Left ventricle myocardium inferior (tissue), 1 donor: ENCODE results near the gene LSM7. TPM values are rescaled to one million over a fixed set of nuclear protein-coding genes. Genes with fewer than 3 reads are reported as not detected.

Source experiments
- DNase-seq: peaks from one replicate; pipeline ENCODE4 v3.0.0-alpha.2; 2020
- H3K27ac ChIP-seq: fragments of 200-600 bp; replicated peaks from 2 replicates; pipeline ENCODE4 v1.8.0; 2021
- H3K27me3 ChIP-seq: fragments of 200-600 bp; 2 replicates; pipeline ENCODE4 v1.8.0; 2021; ENCODE audit warnings: low read depth
- H3K36me3 ChIP-seq: fragments of 200-600 bp; 2 replicates; pipeline ENCODE4 v1.8.0; 2021
- H3K4me1 ChIP-seq: fragments of 200-600 bp; 2 replicates; pipeline ENCODE4 v1.8.0; 2021
- H3K4me3 ChIP-seq: fragments of 200-600 bp; 2 replicates; pipeline ENCODE4 v1.8.0; 2021; ENCODE audit warnings: mild to moderate bottlenecking, moderate library complexity
- H3K9me3 ChIP-seq: fragments of 200-600 bp; replicated peaks from 2 replicates; pipeline ENCODE4 v1.8.0; 2021
- intact Hi-C: fragments of 100-400 bp; cut with micrococcal nuclease; formaldehyde crosslinking; loops from one replicate; pipeline ENCODE4 v1.11.0; 2022
- total RNA-seq: library from RNA; stranded (reverse); fragmentation: NEBNext Ultra II Directional; extraction: Animal tissue kit (Norgen Biotek cat#: 25700); gene quantifications from one replicate; pipeline ENCODE4 v1.2.1, GENCODE V29; 2021
- TF ChIP-seq, protein P1 (sequence below): fragments of 200-600 bp; IDR thresholded peaks from 2 replicates; pipeline ENCODE4 v1.8.0; 2021; ENCODE audit warnings: antibody characterized with exemption, mild to moderate bottlenecking, borderline replicate concordance
- donor health status: DM: no; HTN: yes; CAD: no; lungs with severe emphysema.

LSM7 gene
- total RNA-seq, 1 donor from 2014 or later = 41.1 TPM

DNA sequence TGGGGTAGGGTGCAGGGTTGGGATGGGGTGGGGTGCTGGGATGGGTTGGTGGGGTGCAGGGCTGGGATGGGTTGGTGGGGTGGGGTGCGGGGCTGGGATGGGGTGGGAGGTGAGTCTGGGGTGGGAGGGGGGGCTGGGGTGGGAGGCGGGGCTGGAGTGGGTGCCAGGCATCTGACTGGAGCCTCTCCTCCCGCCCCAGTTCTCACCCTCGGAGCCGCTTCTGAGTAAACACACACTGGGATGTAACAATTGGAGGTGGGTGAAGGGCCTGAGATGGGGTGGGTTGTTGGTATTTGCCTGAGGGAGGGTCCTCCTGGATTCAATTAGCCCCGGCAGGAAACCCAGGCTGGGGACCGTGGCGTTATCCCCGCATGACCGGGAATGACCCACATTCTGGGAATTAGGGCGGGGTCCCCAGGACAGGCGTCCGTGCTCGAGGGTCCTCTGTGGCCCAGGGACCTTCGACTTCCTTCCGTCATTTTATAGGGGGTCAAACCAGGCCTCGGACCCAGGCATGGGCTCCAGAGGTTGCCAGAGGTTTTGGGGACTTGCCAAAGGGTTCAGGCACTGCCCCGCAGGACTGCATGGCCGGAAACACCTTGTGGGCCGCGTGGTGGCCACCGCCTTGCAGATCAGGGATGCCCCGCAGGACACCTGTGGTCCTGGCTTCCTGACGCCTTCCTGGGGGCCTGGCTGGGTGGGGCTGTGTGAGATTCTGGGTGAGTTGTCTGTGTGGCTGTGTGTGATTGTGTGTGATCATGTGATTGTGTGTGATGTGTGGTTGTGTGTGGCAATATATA, 33.1 kb upstream of the LSM7 start:
- Histone ChIP-seq H3K4me3 (no peak overlapping the region), H3K27ac (no peak overlapping the region), H3K36me3 (no peaks in the 10 kb centered on the region), H3K27me3 (peaks cover 66% of the 10 kb centered on the region), H3K4me1 (peaks cover 4% of the 10 kb centered on the region), H3K9me3 (no peaks in the 10 kb centered on the region)
- intact Hi-C loops = no loop called here
- TF ChIP-seq, protein P1, sequence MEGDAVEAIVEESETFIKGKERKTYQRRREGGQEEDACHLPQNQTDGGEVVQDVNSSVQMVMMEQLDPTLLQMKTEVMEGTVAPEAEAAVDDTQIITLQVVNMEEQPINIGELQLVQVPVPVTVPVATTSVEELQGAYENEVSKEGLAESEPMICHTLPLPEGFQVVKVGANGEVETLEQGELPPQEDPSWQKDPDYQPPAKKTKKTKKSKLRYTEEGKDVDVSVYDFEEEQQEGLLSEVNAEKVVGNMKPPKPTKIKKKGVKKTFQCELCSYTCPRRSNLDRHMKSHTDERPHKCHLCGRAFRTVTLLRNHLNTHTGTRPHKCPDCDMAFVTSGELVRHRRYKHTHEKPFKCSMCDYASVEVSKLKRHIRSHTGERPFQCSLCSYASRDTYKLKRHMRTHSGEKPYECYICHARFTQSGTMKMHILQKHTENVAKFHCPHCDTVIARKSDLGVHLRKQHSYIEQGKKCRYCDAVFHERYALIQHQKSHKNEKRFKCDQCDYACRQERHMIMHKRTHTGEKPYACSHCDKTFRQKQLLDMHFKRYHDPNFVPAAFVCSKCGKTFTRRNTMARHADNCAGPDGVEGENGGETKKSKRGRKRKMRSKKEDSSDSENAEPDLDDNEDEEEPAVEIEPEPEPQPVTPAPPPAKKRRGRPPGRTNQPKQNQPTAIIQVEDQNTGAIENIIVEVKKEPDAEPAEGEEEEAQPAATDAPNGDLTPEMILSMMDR = no peak
- DNase-seq = no peak

DNA sequence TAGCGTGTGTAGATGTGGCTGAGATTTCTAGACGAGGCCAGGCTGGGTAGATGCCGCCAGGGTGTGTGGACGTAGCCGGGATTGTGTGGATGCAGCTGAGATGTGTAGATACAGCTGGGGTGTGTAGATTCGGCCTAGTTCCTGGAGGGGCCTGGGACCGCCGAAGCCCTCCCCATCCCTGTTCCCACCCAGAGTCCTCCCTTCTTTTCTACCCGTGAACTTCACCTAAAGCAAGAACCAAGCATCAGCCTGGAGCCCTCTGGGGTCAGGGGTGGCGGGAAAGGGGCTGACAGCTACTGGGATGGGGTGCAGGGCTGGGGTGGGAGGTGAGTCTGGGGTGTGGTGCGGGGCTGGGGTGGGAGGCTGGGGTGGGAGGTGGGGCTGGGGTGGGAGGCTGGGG, 32.4 kb upstream of the LSM7 start:
- DNase-seq = no peak
- Histone ChIP-seq H3K4me3 (no peak overlapping the region), H3K4me1 (peaks cover 4% of the 10 kb centered on the region), H3K27me3 (peaks cover 60% of the 10 kb centered on the region), H3K27ac (no peak overlapping the region), H3K36me3 (no peaks in the 10 kb centered on the region), H3K9me3 (no peaks in the 10 kb centered on the region)
- TF ChIP-seq, protein P1 = no peak
- intact Hi-C loops = no loop called here

GRCh38 chr19:2359992-2360685, 31.8 kb upstream of the LSM7 start, which contains the start of gene TMPRSS9:
Gene TMPRSS9 (plus strand): TSS chr19:2360265. CDS start chr19:2389786, 29,521 bp downstream.
- DNase-seq = no peak
- intact Hi-C loops = no loop called here
- TF ChIP-seq, protein P1 = no peak
- no peak within 1 kb of the TSS for H3K27ac ChIP-seq
- peaks cover 53% of the 10 kb centered on the region for H3K27me3 ChIP-seq
- no peaks in the 10 kb centered on the region for H3K9me3 ChIP-seq
- no peak within 1 kb of the TSS for H3K4me3 ChIP-seq
- H3K36me3 ChIP-seq = no peaks in the 10 kb centered on the region
- peaks cover 4% of the 10 kb centered on the region for H3K4me1 ChIP-seq

GRCh38 chr19:2358548-2359173, 30.3 kb upstream of the LSM7 start:
- H3K9me3 ChIP-seq = no peaks in the 10 kb centered on the region
- DNase-seq = no peak
- H3K36me3 ChIP-seq = peaks cover 10% of the 10 kb centered on the region
- H3K27ac ChIP-seq = no peak overlapping the region
- intact Hi-C loops = no loop called here
- H3K27me3 ChIP-seq = peaks cover 38% of the 10 kb centered on the region
- TF ChIP-seq, protein P1 = no peak
- no peak overlapping the region for H3K4me3 ChIP-seq
- H3K4me1 ChIP-seq = peaks cover 4% of the 10 kb centered on the region

DNA sequence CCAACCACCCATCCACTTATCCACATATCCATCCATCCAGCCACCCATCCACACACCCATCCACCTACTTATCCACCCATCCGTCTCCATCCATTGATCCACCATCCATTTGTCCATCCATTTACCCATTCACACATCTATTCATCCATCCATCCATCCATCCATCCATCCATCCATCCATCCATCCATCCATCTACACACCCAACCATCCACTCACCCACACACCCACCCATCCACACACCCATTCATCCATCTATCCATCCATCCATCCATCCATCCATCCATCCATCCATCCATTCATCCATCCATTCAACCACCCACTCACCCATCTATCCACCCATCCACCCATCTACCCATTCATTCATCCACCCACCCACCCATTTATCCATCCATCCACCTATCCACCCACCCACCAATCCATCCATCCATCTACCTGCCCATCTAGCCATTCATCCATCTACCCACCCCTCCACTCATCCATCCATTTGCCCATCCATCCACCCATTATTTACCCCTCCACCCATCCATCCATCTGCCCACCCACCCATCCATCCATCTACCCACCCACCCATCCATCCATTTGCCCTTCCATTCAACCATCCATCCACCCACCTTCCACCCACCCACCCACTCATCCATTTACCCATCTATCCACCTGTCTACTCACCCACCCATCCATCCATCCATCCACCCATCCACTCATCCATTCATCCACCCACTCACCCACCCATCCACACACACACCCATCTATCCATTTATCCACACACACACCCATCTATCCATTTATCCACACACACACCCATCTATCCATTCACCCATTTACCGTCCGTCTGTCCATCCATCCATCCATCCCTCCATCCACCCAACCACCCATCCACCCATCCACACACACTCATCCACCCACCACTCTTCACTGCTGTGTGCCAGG, 29.2 kb upstream of the LSM7 start:
- DNase-seq = no peak
- H3K27ac ChIP-seq = no peak overlapping the region
- no peaks in the 10 kb centered on the region for H3K9me3 ChIP-seq
- intact Hi-C loops = no loop called here
- TF ChIP-seq, protein P1 = no peak
- peaks cover 4% of the 10 kb centered on the region for H3K4me1 ChIP-seq
- H3K27me3 ChIP-seq = peaks cover 27% of the 10 kb centered on the region
- H3K4me3 ChIP-seq = no peak overlapping the region
- peaks cover 21% of the 10 kb centered on the region for H3K36me3 ChIP-seq
